Measurements from ENCODE around the gene UBA1.

Gene UBA1

GRCh38 chrX:47168495-47169073, 25.0 kb upstream of the UBA1 start:
- DNase-seq = no peak

- DNase-seq = no peak
Measured at GRCh38 chrX:47169273-47169672, 24.4 kb upstream of the UBA1 start.

GRCh38 chrX:47169726-47170515, 23.7 kb upstream of the UBA1 start:
- no peak for DNase-seq

GRCh38 chrX:47170861-47171692, 22.6 kb upstream of the UBA1 start:
- DNase-seq = no peak

- no peak for DNase-seq
Measured at GRCh38 chrX:47171996-47172395, 21.6 kb upstream of the UBA1 start.

GRCh38 chrX:47172549-47172948, 21.1 kb upstream of the UBA1 start:
- DNase-seq = no peak

- no peak for DNase-seq
Measured at GRCh38 chrX:47172971-47173792, 20.4 kb upstream of the UBA1 start.

GRCh38 chrX:47174376-47174775, 19.3 kb upstream of the UBA1 start:
- no peak for DNase-seq

- no peak for DNase-seq
Measured at GRCh38 chrX:47174846-47175587, 18.6 kb upstream of the UBA1 start.

GRCh38 chrX:47175588-47175980, 18.0 kb upstream of the UBA1 start:
- no peak for DNase-seq

- DNase-seq = no peak
Measured at GRCh38 chrX:47176101-47176740, 17.4 kb upstream of the UBA1 start.

- no peak for DNase-seq
Measured at GRCh38 chrX:47177079-47177478, 16.6 kb upstream of the UBA1 start.

GRCh38 chrX:47178337-47178736, 15.3 kb upstream of the UBA1 start:
- no peak for DNase-seq

- no peak for DNase-seq
Measured at GRCh38 chrX:47179221-47179927, 14.3 kb upstream of the UBA1 start.

GRCh38 chrX:47179928-47180255, 13.7 kb upstream of the UBA1 start:
- DNase-seq = no peak

GRCh38 chrX:47180346-47180745, 13.3 kb upstream of the UBA1 start:
- DNase-seq = no peak

GRCh38 chrX:47181301-47181700, 12.3 kb upstream of the UBA1 start:
- DNase-seq = no peak

GRCh38 chrX:47182106-47182700, 11.4 kb upstream of the UBA1 start:
- no peak for DNase-seq

- no peak for DNase-seq
Measured at GRCh38 chrX:47184486-47184885, 9.1 kb upstream of the UBA1 start.

GRCh38 chrX:47185241-47185640, 8.4 kb upstream of the UBA1 start:
- DNase-seq = no peak
